ENCODE data around the gene KLC4. TPM values are rescaled to one million over a fixed set of nuclear protein-coding genes. Genes with fewer than 3 reads are reported as not detected.

The KLC4 gene
- polyA plus RNA-seq, 4 donors, result 36.3 to 333 (median 206) TPM

DNA sequence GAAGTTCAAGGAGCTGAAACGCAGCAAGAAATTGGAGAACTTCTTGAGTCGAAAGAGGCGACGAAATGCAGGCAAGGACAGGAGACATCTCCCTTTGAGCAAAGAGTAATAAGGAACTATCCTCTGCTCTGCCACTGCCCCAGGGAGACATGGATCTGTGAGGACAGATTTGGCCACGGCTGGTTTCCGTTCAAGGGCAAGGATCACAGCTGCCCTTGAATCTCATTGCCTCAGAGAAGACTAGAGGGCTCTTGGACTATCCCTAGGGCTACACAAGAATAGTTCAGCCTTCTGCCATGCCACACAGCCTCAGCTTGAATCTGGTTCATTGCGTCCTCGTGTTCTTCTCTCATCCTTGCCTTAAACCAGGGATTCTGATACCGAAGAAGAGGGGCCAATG lies 30.3 kb upstream of the KLC4 start:
- peaks cover 16 to 72% (median 28%) of the 10 kb centered on the region in 3 donors for H3K36me3 ChIP-seq (ENCODE audit: control insufficient read depth in 3 of 3, insufficient read depth in 2 of 3, low read depth in 1 of 3, low read length in 3 of 3)
- H3K4me3 ChIP-seq (ENCODE audit: low read depth in 1 of 3, low read length in 3 of 3), result no peak overlapping the region
- H3K27ac ChIP-seq (ENCODE audit: low read depth in 1 of 3, low read length in 2 of 3), result no peak overlapping the region
- H3K9me3 ChIP-seq (ENCODE audit: control insufficient read depth in 2 of 2, insufficient read depth in 1 of 2, low read depth in 1 of 2, low read length in 1 of 2), result no peaks in the 10 kb centered on the region
- H3K4me1 ChIP-seq (ENCODE audit: control insufficient read depth in 3 of 3, insufficient read depth in 2 of 3, low read depth in 1 of 3, low read length in 2 of 3), result peaks cover 0 to 8% (median 0%) of the 10 kb centered on the region in 3 donors
- 93 to 96% (median 93%) methylated on average over 9 of the region's 9 CpGs for WGBS, 3 donors
- H3K27me3 ChIP-seq (ENCODE audit: control insufficient read depth in 3 of 3, insufficient read depth in 3 of 3, low read length in 3 of 3), result no peaks in the 10 kb centered on the region
- FAIRE-seq (no peak), DNase-seq (no peak)

DNA sequence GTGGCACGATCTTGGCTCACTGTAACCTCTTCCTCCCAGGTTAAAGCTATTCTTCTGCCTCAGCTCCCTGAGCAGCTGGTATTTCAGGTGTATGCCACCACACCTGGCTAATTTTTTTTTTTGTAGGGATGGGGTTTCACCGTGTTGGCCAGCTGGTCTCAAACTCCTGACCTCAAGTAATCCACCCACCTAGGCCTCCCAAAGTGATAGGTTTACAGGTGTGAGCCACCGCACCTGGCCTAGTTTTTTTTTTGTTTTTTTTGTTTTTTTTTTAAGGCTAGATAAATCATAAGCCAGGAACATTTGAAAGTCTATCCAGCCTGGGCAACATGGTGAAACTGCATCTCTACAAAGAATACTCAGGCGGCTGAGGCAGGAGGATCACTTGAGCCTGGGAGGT lies 27.1 kb upstream of the KLC4 start:
- Histone ChIP-seq H3K27ac (ENCODE audit: low read depth in 1 of 3, low read length in 2 of 3) (no peak overlapping the region), H3K4me1 (ENCODE audit: control insufficient read depth in 3 of 3, insufficient read depth in 2 of 3, low read depth in 1 of 3, low read length in 2 of 3) (peaks cover 0 to 22% (median 0%) of the 10 kb centered on the region in 3 donors), H3K36me3 (ENCODE audit: control insufficient read depth in 3 of 3, insufficient read depth in 2 of 3, low read depth in 1 of 3, low read length in 3 of 3) (peaks cover 13 to 71% (median 22%) of the 10 kb centered on the region in 3 donors), H3K9me3 (ENCODE audit: control insufficient read depth in 2 of 2, insufficient read depth in 1 of 2, low read depth in 1 of 2, low read length in 1 of 2) (no peaks in the 10 kb centered on the region), H3K4me3 (ENCODE audit: low read depth in 1 of 3, low read length in 3 of 3) (no peak overlapping the region), H3K27me3 (ENCODE audit: control insufficient read depth in 3 of 3, insufficient read depth in 3 of 3, low read length in 3 of 3) (no peaks in the 10 kb centered on the region)
- 79 to 93% (median 87%) methylated on average over 4 of the region's 4 CpGs for WGBS, 3 donors
- DNase-seq (no peak), FAIRE-seq (no peak)

- peaks cover 0 to 22% (median 0%) of the 10 kb centered on the region in 3 donors for H3K4me1 ChIP-seq (ENCODE audit: control insufficient read depth in 3 of 3, insufficient read depth in 2 of 3, low read depth in 1 of 3, low read length in 2 of 3)
- peak overlapping the region in 1 of 3 donors; percentile 57 for H3K27ac ChIP-seq (ENCODE audit: low read depth in 1 of 3, low read length in 2 of 3)
- DNase-seq (no peak), FAIRE-seq (no peak)
- peaks cover 7 to 73% (median 20%) of the 10 kb centered on the region in 3 donors for H3K36me3 ChIP-seq (ENCODE audit: control insufficient read depth in 3 of 3, insufficient read depth in 2 of 3, low read depth in 1 of 3, low read length in 3 of 3)
- WGBS, 3 donors, result 86 to 93% (median 90%) methylated on average over 2 of the region's 2 CpGs
- no peak overlapping the region for H3K4me3 ChIP-seq (ENCODE audit: low read depth in 1 of 3, low read length in 3 of 3)
- no peaks in the 10 kb centered on the region for H3K27me3 ChIP-seq (ENCODE audit: control insufficient read depth in 3 of 3, insufficient read depth in 3 of 3, low read length in 3 of 3)
- no peaks in the 10 kb centered on the region for H3K9me3 ChIP-seq (ENCODE audit: control insufficient read depth in 2 of 2, insufficient read depth in 1 of 2, low read depth in 1 of 2, low read length in 1 of 2)
Observed at GRCh38 chr6:43033496-43034189, 25.8 kb upstream of the KLC4 start.

GRCh38 chr6:43034190-43034525 lies 25.3 kb upstream of the KLC4 start:
- Histone ChIP-seq H3K27me3 (ENCODE audit: control insufficient read depth in 3 of 3, insufficient read depth in 3 of 3, low read length in 3 of 3) (no peaks in the 10 kb centered on the region), H3K27ac (ENCODE audit: low read depth in 1 of 3, low read length in 2 of 3) (peak overlapping the region in 1 of 3 donors; percentile 57), H3K4me1 (ENCODE audit: control insufficient read depth in 3 of 3, insufficient read depth in 2 of 3, low read depth in 1 of 3, low read length in 2 of 3) (peaks cover 0 to 22% (median 0%) of the 10 kb centered on the region in 3 donors), H3K4me3 (ENCODE audit: low read depth in 1 of 3, low read length in 3 of 3) (no peak overlapping the region), H3K9me3 (ENCODE audit: control insufficient read depth in 2 of 2, insufficient read depth in 1 of 2, low read depth in 1 of 2, low read length in 1 of 2) (no peaks in the 10 kb centered on the region), H3K36me3 (ENCODE audit: control insufficient read depth in 3 of 3, insufficient read depth in 2 of 3, low read depth in 1 of 3, low read length in 3 of 3) (peaks cover 7 to 73% (median 18%) of the 10 kb centered on the region in 3 donors)
- WGBS, 3 donors, result 86 to 98% (median 89%) methylated on average over 2 of the region's 2 CpGs
- DNase-seq, result peak in 1 of 2 donors; percentile 54
- no peak for FAIRE-seq

GRCh38 chr6:43035495-43036194 lies 23.8 kb upstream of the KLC4 start:
- H3K27ac ChIP-seq (ENCODE audit: low read depth in 1 of 3, low read length in 2 of 3), result peak overlapping the region in 1 of 3 donors; percentile 81
- H3K4me3 ChIP-seq (ENCODE audit: low read depth in 1 of 3, low read length in 3 of 3), result no peak overlapping the region
- no peaks in the 10 kb centered on the region for H3K27me3 ChIP-seq (ENCODE audit: control insufficient read depth in 3 of 3, insufficient read depth in 3 of 3, low read length in 3 of 3)
- H3K9me3 ChIP-seq (ENCODE audit: control insufficient read depth in 2 of 2, insufficient read depth in 1 of 2, low read depth in 1 of 2, low read length in 1 of 2), result no peaks in the 10 kb centered on the region
- H3K4me1 ChIP-seq (ENCODE audit: control insufficient read depth in 3 of 3, insufficient read depth in 2 of 3, low read depth in 1 of 3, low read length in 2 of 3), result peaks cover 0 to 22% (median 0%) of the 10 kb centered on the region in 3 donors
- peaks cover 7 to 75% (median 15%) of the 10 kb centered on the region in 3 donors for H3K36me3 ChIP-seq (ENCODE audit: control insufficient read depth in 3 of 3, insufficient read depth in 2 of 3, low read depth in 1 of 3, low read length in 3 of 3)
- FAIRE-seq (no peak), DNase-seq (peak in 1 of 2 donors; percentile 77)
- 64 to 71% (median 70%) methylated on average over 4 of the region's 4 CpGs for WGBS, 3 donors

DNA sequence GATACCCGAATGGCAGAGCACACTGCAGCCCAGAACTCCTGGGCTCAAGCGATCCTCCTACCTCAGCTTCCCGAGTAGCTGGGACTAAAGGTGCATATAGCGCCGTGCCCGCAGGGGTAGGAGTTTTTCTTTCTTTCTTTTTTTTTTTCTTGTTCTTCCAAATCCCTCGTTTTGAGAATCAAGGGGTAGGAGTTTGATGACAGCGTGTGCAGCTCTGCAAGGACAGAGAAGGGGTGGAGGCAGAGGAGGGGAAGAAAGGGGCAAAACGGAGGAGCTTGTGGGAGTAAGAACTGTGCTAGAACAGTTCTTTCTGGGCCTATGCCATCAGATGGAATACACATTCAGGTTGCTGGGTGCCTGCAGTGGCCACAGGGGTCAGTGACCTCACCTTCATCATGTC lies 22.7 kb upstream of the KLC4 start:
- H3K4me1 ChIP-seq (ENCODE audit: control insufficient read depth in 3 of 3, insufficient read depth in 2 of 3, low read depth in 1 of 3, low read length in 2 of 3), result peaks cover 0 to 22% (median 0%) of the 10 kb centered on the region in 3 donors
- WGBS, 3 donors, result 92 to 97% (median 94%) methylated on average over 9 of the region's 9 CpGs
- DNase-seq (no peak), FAIRE-seq (no peak)
- no peak overlapping the region for H3K27ac ChIP-seq (ENCODE audit: low read depth in 1 of 3, low read length in 2 of 3)
- no peak overlapping the region for H3K4me3 ChIP-seq (ENCODE audit: low read depth in 1 of 3, low read length in 3 of 3)
- no peaks in the 10 kb centered on the region for H3K9me3 ChIP-seq (ENCODE audit: control insufficient read depth in 2 of 2, insufficient read depth in 1 of 2, low read depth in 1 of 2, low read length in 1 of 2)
- H3K27me3 ChIP-seq (ENCODE audit: control insufficient read depth in 3 of 3, insufficient read depth in 3 of 3, low read length in 3 of 3), result no peaks in the 10 kb centered on the region
- H3K36me3 ChIP-seq (ENCODE audit: control insufficient read depth in 3 of 3, insufficient read depth in 2 of 3, low read depth in 1 of 3, low read length in 3 of 3), result peaks cover 7 to 80% (median 15%) of the 10 kb centered on the region in 3 donors

DNA sequence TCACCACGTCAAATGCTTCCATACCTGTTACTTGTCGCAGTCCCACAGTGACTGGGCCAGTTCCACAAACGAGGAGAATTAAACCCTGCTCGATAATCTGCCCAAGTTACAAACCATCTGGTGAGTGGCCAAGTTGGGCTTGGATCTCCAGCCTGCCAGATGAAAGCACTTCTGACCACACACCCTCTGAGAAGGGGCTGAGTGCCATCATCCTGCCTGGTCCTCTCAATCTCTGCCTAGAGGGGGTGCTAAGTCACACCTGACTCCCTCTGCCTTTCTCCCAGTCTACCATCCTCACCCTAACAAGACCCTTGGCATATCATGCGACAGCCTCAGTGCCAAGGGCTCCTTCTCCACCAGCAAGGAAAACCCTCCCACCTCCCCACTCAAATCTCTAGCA lies 22.2 kb upstream of the KLC4 start:
- peaks cover 7 to 79% (median 15%) of the 10 kb centered on the region in 3 donors for H3K36me3 ChIP-seq (ENCODE audit: control insufficient read depth in 3 of 3, insufficient read depth in 2 of 3, low read depth in 1 of 3, low read length in 3 of 3)
- no peak for DNase-seq
- 87 to 93% (median 92%) methylated on average over 5 of the region's 5 CpGs for WGBS, 3 donors
- H3K9me3 ChIP-seq (ENCODE audit: control insufficient read depth in 2 of 2, insufficient read depth in 1 of 2, low read depth in 1 of 2, low read length in 1 of 2), result no peaks in the 10 kb centered on the region
- no peaks in the 10 kb centered on the region for H3K27me3 ChIP-seq (ENCODE audit: control insufficient read depth in 3 of 3, insufficient read depth in 3 of 3, low read length in 3 of 3)
- H3K4me3 ChIP-seq (ENCODE audit: low read depth in 1 of 3, low read length in 3 of 3), result no peak overlapping the region
- no peak overlapping the region for H3K27ac ChIP-seq (ENCODE audit: low read depth in 1 of 3, low read length in 2 of 3)
- peaks cover 0 to 22% (median 0%) of the 10 kb centered on the region in 3 donors for H3K4me1 ChIP-seq (ENCODE audit: control insufficient read depth in 3 of 3, insufficient read depth in 2 of 3, low read depth in 1 of 3, low read length in 2 of 3)
- FAIRE-seq, result no peak

DNA sequence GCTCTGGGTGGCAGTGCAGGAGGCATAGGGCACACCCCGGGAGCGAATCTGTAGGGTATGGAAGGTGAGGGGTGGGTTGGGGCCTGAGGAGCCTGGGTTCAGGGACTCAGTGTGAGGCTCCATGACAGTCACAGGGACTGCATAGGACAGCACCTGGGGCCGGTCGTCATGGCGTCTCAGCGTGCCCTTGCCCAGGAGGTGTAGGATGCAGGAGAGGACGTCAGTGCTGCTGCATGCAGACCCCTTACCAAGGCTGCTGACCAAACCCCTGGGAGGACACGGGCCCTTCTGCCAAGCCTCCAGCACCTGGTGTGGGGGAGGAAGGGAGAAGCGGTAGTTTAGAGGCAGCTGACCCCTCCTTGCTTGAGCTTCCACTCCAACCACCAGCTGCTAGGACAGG lies 21.7 kb upstream of the KLC4 start:
- H3K27ac ChIP-seq (ENCODE audit: low read depth in 1 of 3, low read length in 2 of 3), result no peak overlapping the region
- no peaks in the 10 kb centered on the region for H3K27me3 ChIP-seq (ENCODE audit: control insufficient read depth in 3 of 3, insufficient read depth in 3 of 3, low read length in 3 of 3)
- no peaks in the 10 kb centered on the region for H3K9me3 ChIP-seq (ENCODE audit: control insufficient read depth in 2 of 2, insufficient read depth in 1 of 2, low read depth in 1 of 2, low read length in 1 of 2)
- WGBS, 3 donors, result 88 to 96% (median 90%) methylated on average over 9 of the region's 9 CpGs
- no peak for FAIRE-seq
- H3K4me1 ChIP-seq (ENCODE audit: control insufficient read depth in 3 of 3, insufficient read depth in 2 of 3, low read depth in 1 of 3, low read length in 2 of 3), result peaks cover 0 to 22% (median 0%) of the 10 kb centered on the region in 3 donors
- H3K4me3 ChIP-seq (ENCODE audit: low read depth in 1 of 3, low read length in 3 of 3), result no peak overlapping the region
- DNase-seq, result no peak
- H3K36me3 ChIP-seq (ENCODE audit: control insufficient read depth in 3 of 3, insufficient read depth in 2 of 3, low read depth in 1 of 3, low read length in 3 of 3), result peaks cover 5 to 79% (median 15%) of the 10 kb centered on the region in 3 donors

All from small intestine (tissue), 7 donors.